Measurements from ENCODE around the gene RAD23B. TPM values are rescaled to one million over a fixed set of nuclear protein-coding genes. Genes with fewer than 3 reads are reported as not detected.

The RAD23B gene
- total RNA-seq, 2 donors from 2014 or later, result 64.8 to 75.8 TPM

DNA sequence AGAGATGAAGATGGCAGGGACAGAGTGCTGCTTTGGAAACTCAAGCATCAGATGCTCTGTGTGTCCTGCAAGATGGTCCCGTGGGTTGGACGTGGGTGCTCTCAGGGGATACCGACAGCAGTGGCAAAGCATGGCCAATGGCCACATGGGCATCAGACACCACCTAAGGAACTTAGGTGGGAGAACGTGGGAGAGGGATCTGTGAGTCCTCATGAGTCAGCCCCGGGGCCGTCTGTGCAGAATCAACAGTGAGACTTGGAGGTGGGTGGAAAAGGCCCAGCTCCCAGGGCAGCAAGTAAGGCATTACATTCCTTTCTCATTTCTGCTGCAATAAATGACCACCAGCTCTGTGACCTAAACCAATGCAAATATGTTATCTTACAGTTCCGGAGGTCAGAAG, 77.0 kb downstream of the RAD23B start:
- peaks cover 2% of the 10 kb centered on the region for H3K36me3 Mint-ChIP-seq (ENCODE audit: low read depth)
- H3K27me3 Mint-ChIP-seq, result peaks cover 14% of the 10 kb centered on the region
- DNase-seq, result no peak
- no peak for ATAC-seq
- no peak overlapping the region for H3K27ac Mint-ChIP-seq
- no peak overlapping the region for H3K4me3 Mint-ChIP-seq
- H3K4me1 Mint-ChIP-seq, result peaks cover 2% of the 10 kb centered on the region
- H3K9me3 ChIP-seq (ENCODE audit: control insufficient read depth, low read length, poor library complexity, severe bottlenecking), result no peaks in the 10 kb centered on the region

DNA sequence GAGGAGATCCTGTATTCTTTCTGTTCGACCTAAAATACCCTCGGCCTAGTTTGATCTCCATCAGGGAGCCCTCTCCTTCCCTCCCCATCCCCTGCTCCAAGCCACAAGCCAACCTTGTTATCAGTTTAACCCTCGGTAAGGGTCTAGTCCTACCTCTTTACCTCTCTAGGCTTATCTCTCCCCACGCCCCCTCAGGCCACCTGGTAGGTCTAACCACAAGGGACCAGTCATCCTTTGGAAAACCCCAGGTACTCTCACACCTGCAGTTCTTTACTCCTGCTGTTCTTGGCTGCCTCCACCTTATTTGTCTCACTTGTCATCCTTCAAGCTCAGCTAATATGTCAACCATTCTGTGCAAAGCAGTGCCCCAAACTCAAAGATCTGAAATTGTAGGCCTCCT, 78.7 kb downstream of the RAD23B start:
- ATAC-seq (no peak), DNase-seq (no peak)
- Mint-ChIP-seq H3K4me3 (no peak overlapping the region), H3K36me3 (ENCODE audit: low read depth) (peaks cover 2% of the 10 kb centered on the region), H3K27me3 (peaks cover 11% of the 10 kb centered on the region), H3K4me1 (peaks cover 2% of the 10 kb centered on the region), H3K27ac (no peak overlapping the region)
- H3K9me3 ChIP-seq (ENCODE audit: control insufficient read depth, low read length, poor library complexity, severe bottlenecking), result no peaks in the 10 kb centered on the region

DNA sequence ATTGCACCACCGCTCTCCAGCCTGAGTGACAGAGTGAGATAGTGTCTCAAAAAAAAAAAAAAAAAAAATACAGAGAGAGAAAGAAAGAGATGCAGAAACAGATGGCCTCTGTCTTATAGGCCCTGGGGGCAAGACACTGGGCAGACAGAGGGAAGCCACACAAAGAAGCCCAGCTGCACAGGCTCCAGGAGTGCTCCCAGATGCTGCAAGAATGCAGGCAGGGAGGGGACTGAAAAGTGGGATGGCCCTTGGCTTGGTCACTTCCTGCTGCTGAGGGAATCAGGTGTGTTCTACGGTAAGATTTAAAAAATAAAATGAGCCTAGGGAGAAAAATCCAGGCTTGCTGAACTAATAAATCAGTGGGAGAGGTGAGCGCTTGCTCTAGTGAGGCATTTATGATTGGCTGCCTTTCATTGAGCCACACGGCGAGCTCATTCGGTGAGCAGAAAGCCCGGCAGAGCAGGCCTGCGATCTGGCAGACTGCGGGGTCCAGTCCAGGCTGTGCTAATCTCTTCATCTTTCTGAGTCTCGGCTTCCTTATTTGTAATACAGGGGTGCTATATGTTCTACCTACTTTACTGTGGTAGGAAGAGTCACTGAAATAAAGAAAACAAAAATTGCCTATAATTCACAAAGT, 80.6 kb downstream of the RAD23B start:
- Mint-ChIP-seq H3K36me3 (ENCODE audit: low read depth) (peaks cover 2% of the 10 kb centered on the region), H3K4me1 (peaks cover 2% of the 10 kb centered on the region), H3K4me3 (no peak overlapping the region), H3K27me3 (peaks cover 17% of the 10 kb centered on the region), H3K27ac (no peak overlapping the region)
- no peaks in the 10 kb centered on the region for H3K9me3 ChIP-seq (ENCODE audit: control insufficient read depth, low read length, poor library complexity, severe bottlenecking)
- no peak for ATAC-seq
- no peak for DNase-seq

DNA sequence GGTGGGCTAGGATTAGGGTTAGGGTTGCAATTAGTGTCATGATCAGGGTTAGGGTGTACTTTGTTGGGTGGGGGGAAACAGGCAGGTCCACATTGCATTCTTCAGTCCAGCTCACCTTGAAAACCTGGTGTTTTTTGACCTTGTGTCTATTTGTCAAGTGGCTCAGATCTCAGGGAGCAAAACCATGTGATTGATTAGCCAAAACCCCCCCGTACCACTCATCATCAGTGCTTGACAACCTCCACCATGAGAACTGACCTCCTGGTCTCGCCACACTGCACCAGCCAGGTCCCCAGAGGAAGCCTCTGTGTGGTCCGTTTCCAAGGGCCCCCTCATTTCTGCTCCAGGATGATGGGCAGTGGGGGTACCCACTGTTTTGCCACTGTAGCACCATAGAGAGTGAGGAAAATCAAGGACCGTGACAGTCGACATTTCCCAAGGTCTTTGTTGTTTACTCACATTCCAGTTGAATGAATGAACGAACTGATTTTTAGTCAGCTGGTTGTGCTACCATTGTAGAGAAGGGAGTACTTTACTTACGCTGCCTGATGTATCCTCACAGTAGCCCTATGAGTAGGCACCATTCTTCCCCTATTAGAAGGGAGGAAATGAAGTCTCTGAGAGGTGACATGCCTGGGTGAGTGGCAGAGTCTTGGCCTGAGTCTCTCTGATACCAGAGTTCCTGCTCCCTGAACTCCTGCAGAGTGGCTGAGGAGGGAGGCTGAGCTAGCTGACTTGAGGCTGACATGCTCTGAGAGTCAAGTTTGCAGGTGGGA, 84.8 kb downstream of the RAD23B start:
- Mint-ChIP-seq H3K36me3 (ENCODE audit: low read depth) (no peaks in the 10 kb centered on the region), H3K4me3 (no peak overlapping the region), H3K4me1 (no peaks in the 10 kb centered on the region), H3K27ac (no peak overlapping the region), H3K27me3 (peaks cover 23% of the 10 kb centered on the region)
- H3K9me3 ChIP-seq (ENCODE audit: control insufficient read depth, low read length, poor library complexity, severe bottlenecking), result no peaks in the 10 kb centered on the region
- ATAC-seq (no peak), DNase-seq (no peak)

DNA sequence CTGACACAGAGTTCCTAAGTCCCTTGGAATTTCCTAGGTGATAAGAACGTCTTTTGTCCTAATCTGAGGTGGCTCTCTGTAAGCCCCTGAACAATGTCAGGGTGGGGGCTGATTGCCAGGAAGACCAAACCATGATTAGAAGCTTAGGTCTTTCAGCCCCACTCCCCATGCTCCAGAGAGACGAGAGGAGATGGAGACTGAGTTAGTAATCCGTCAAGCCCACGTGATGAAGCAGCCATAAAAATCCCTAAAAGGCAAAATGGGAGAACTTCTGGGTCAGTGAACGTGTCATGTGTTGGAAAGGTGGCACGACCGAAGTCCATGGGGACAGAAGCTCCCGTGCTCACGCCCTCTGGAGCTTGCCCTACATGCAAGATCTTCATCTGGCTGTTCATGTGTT, 85.6 kb downstream of the RAD23B start:
- H3K4me3 Mint-ChIP-seq, result no peak overlapping the region
- no peaks in the 10 kb centered on the region for H3K9me3 ChIP-seq (ENCODE audit: control insufficient read depth, low read length, poor library complexity, severe bottlenecking)
- no peaks in the 10 kb centered on the region for H3K4me1 Mint-ChIP-seq
- H3K27ac Mint-ChIP-seq, result no peak overlapping the region
- no peaks in the 10 kb centered on the region for H3K36me3 Mint-ChIP-seq (ENCODE audit: low read depth)
- ATAC-seq, result no peak
- no peak for DNase-seq
- peaks cover 23% of the 10 kb centered on the region for H3K27me3 Mint-ChIP-seq

DNA sequence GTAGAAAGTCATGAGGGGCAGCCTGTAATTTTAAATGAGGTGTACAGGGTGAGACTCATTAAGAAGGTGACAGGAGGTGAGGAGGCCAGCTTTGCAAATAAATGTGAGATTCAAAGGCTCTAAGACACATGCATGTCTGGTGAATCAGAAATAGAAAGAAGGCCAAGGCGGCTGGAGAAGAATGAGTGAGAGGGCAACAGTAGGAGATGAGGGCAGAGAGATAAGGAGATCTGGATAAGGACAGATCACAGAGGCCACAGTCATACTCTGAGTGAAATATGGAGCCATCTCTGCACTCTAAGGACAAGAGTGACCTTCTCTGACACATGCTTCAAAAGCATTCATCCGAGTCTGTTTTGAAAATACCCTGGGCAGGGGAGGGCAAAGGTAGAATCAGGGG, 90.7 kb downstream of the RAD23B start:
- Mint-ChIP-seq H3K4me1 (no peaks in the 10 kb centered on the region), H3K36me3 (ENCODE audit: low read depth) (no peaks in the 10 kb centered on the region), H3K27ac (no peak overlapping the region), H3K27me3 (peaks cover 5% of the 10 kb centered on the region), H3K4me3 (no peak overlapping the region)
- DNase-seq (no peak), ATAC-seq (no peak)
- H3K9me3 ChIP-seq (ENCODE audit: control insufficient read depth, low read length, poor library complexity, severe bottlenecking), result no peaks in the 10 kb centered on the region

DNA sequence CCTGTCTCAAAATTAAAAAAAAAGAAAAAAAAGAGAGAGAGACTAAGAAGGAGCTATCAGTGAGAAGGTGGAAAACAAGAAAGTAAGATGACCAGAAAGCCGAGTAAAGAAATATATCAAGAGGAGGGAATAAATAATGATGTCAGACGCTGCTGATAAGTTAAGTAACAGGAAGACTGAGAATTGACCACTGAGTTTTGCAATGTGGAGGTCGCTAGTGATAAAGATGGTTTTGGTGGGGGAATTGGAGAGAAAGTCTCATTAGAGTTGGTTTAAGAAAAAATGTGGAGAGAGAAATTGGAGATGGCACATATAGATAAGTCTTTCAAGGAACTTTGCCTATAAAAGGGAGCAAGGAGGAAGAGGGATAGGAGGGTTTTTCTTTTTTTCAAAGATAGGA, 91.9 kb downstream of the RAD23B start:
- no peak overlapping the region for H3K4me3 Mint-ChIP-seq
- no peaks in the 10 kb centered on the region for H3K9me3 ChIP-seq (ENCODE audit: control insufficient read depth, low read length, poor library complexity, severe bottlenecking)
- DNase-seq (no peak), ATAC-seq (no peak)
- H3K27ac Mint-ChIP-seq, result no peak overlapping the region
- no peaks in the 10 kb centered on the region for H3K36me3 Mint-ChIP-seq (ENCODE audit: low read depth)
- H3K27me3 Mint-ChIP-seq, result no peaks in the 10 kb centered on the region
- H3K4me1 Mint-ChIP-seq, result no peaks in the 10 kb centered on the region

DNA sequence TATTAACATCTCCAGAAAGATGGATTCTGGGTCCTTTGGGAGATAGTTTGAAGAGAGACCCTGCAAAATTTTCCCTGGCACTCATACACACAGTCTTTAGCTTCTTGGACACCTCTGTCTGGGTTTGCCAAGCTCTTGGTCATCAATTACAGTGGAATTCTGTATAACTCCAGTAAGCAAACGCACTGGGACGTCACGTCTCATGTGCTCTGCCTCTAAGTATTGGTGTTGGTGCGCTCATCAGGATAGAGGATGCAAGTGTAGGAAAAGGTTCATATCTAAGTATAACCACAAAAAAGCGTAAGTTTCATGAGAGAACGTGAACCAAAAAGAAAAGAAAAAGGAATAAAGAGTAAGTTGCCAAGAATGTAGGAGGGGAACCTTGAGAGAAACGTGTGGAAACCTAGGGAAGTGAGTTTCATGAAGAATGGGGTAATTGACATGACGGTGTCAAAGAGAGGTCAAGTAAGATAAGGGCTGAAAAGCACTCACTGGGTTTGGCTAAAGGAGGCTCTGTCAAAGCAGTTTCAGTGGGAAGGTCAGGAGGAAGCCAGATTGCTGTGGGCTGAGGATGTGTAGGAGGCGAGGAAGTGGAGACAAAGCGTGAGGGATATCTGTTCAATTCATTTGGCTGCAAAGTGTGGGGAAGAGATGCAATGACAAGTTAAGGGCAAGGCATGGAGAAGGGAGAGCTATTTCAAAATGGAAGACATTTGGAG, 92.7 kb downstream of the RAD23B start:
- Mint-ChIP-seq H3K4me1 (no peaks in the 10 kb centered on the region), H3K27ac (no peak overlapping the region), H3K36me3 (ENCODE audit: low read depth) (no peaks in the 10 kb centered on the region), H3K27me3 (no peaks in the 10 kb centered on the region), H3K4me3 (no peak overlapping the region)
- DNase-seq, result no peak
- H3K9me3 ChIP-seq (ENCODE audit: control insufficient read depth, low read length, poor library complexity, severe bottlenecking), result no peaks in the 10 kb centered on the region
- no peak for ATAC-seq

DNA sequence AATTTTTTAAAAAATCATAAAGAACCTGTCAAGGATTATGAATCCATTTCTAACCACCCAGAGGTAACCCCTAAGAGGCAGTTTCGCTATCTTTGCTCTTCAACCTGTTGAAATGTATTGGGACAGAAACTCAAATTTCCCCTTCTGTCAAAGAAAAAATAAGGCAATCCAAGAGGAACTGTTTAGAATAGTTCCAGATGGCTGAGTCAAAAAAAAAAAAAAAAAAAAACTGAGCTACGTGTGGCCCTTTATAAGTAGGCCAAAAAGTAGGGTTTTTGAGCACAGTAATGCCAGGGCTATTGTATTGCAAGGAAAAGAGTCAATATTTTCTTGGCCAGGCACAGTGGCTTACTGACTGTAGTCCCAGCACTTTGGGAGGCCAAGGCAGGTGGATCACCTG, 94.9 kb downstream of the RAD23B start:
- Mint-ChIP-seq H3K4me3 (no peak overlapping the region), H3K4me1 (no peaks in the 10 kb centered on the region), H3K27me3 (peaks cover 12% of the 10 kb centered on the region), H3K27ac (no peak overlapping the region), H3K36me3 (ENCODE audit: low read depth) (no peaks in the 10 kb centered on the region)
- DNase-seq, result no peak
- ATAC-seq, result no peak
- no peaks in the 10 kb centered on the region for H3K9me3 ChIP-seq (ENCODE audit: control insufficient read depth, low read length, poor library complexity, severe bottlenecking)

Other genes with a start within 250 kb of the RAD23B start
- 10 to 100 TPM; 22.1 to 55.3 TPM for gene KLF4, start 206.5 kb downstream of the RAD23B start, total RNA-seq